Measurements from ENCODE around the gene CBY2.

DNA sequence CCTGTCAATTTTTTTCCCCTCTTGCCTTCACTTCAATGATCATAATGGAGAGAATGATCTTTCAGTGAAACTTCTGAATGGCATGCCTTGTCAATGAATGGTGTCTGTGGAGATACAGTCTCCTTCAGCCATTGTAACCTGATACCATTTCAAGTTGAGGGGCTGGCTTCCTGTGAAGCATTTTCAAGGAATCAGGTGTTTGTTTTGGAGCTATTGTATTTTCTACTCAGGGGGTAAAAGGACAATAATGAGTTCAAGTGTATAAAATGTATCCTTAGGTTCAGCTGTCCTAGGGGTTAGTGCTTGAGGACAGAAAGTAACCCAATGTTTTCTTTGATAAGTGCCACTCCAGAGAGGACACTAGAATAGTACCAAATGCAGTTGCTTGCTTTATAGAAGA lies 23.8 kb upstream of the CBY2 start:
- TF ChIP-seq, protein P1, sequence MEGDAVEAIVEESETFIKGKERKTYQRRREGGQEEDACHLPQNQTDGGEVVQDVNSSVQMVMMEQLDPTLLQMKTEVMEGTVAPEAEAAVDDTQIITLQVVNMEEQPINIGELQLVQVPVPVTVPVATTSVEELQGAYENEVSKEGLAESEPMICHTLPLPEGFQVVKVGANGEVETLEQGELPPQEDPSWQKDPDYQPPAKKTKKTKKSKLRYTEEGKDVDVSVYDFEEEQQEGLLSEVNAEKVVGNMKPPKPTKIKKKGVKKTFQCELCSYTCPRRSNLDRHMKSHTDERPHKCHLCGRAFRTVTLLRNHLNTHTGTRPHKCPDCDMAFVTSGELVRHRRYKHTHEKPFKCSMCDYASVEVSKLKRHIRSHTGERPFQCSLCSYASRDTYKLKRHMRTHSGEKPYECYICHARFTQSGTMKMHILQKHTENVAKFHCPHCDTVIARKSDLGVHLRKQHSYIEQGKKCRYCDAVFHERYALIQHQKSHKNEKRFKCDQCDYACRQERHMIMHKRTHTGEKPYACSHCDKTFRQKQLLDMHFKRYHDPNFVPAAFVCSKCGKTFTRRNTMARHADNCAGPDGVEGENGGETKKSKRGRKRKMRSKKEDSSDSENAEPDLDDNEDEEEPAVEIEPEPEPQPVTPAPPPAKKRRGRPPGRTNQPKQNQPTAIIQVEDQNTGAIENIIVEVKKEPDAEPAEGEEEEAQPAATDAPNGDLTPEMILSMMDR (IDR thresholded peaks at IDR 0.05), result no peak
- TF ChIP-seq POLR2AphosphoS5 (IDR thresholded peaks at IDR 0.05) (no peak), POLR2A (IDR thresholded peaks at IDR 0.05) (no peak)
